ENCODE measurements around the gene ZNF365. TPM values are rescaled to one million over a fixed set of nuclear protein-coding genes. Genes with fewer than 3 reads are reported as not detected.

The ZNF365 gene
- total RNA-seq, 1 experiment from 2014 or later: 1.8 TPM

- ATAC-seq (no peak), DNase-seq (ENCODE audit: low read depth, low spot score) (no peak)
- ChIA-PET POLR2A (no interaction called here), CTCF (no interaction called here), RAD21 (ENCODE audit: low non-redundant PET in 1 of 2, low total read pairs in 2 of 2, uncharacterized antibody in 2 of 2, unreplicated experiment in 2 of 2) (no interaction called here)
- intact Hi-C loops (cut with micrococcal nuclease): no loop called here
- Histone ChIP-seq H2AFZ (ENCODE audit: low read depth, low read length, poor library complexity, severe bottlenecking) (no peak overlapping the region), H3K27me3 (ENCODE audit: insufficient read depth, low read length) (no peaks in the 10 kb centered on the region), H3K9ac (ENCODE audit: low read length) (no peak overlapping the region), H3K27ac (ENCODE audit: low read depth, low read length) (no peak overlapping the region), H4K20me1 (ENCODE audit: insufficient read depth) (no peaks in the 10 kb centered on the region), H3K4me3 (replicated peaks in 1 of 2; ENCODE audit: low read depth in 1 of 2, low read length in 2 of 2) (no peak overlapping the region), H3K79me2 (ENCODE audit: insufficient read depth, low read length) (no peaks in the 10 kb centered on the region), H3K9me2 (ENCODE audit: insufficient read depth) (no peaks in the 10 kb centered on the region), H3K4me1 (ENCODE audit: control insufficient read depth in 1 of 2, insufficient read depth in 2 of 2, low read length in 2 of 2) (no peaks in the 10 kb centered on the region), H3K9me3 (ENCODE audit: control insufficient read depth in 1 of 2, insufficient read depth in 1 of 2, low read depth in 1 of 2, low read length in 2 of 2) (peaks cover 4 to 11% of the 10 kb centered on the region in 2 experiments; a peak in 3 of 4 replicates), H3K4me2 (ENCODE audit: low read length) (no peak overlapping the region), H3K36me3 (ENCODE audit: control insufficient read depth in 1 of 2, insufficient read depth in 2 of 2, low read length in 2 of 2) (peaks cover 0 to 4% of the 10 kb centered on the region in 2 experiments; a peak in 1 of 4 replicates)
- no peak for TF ChIP-seq CBX3 (IDR thresholded peaks at IDR 0.05; ENCODE audit: low read depth)
- no peak for TF ChIP-seq SRF (IDR thresholded peaks at IDR 0.05; ENCODE audit: low read depth)
- no peak for TF ChIP-seq SP1 (IDR thresholded peaks at IDR 0.05; ENCODE audit: low read depth)
- TF ChIP-seq, protein P1, sequence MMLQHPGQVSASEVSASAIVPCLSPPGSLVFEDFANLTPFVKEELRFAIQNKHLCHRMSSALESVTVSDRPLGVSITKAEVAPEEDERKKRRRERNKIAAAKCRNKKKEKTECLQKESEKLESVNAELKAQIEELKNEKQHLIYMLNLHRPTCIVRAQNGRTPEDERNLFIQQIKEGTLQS (IDR thresholded peaks at IDR 0.05): no peak
- no peak for TF ChIP-seq EZH2 (IDR thresholded peaks at IDR 0.05)
- no peak for TF ChIP-seq CEBPB (IDR thresholded peaks at IDR 0.05; ENCODE audit: low read depth)
- no TSS peak for BruUV-seq (replicated peaks)
Observed at GRCh38 chr10:62343000-62343399, 31.2 kb upstream of the ZNF365 start.

DNA sequence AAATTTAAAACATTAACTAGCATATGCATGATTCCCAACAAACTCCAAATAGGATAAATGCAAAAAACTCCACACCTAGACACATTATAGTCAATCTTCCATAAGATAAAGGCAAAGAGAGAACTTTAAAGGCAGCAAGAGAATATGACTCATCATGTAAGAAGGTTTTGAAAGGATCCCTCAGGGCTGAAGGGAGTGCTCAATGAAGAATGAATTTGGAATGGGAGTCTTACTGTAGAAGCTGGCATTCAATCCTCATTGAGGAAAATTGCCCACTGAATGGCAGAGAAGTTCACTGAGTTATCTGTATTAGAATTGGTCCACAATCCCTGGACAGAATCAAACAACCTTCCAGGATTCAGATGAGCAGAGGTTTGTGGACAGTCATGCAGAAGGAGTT, 26.1 kb upstream of the ZNF365 start:
- Histone ChIP-seq H2AFZ (ENCODE audit: low read depth, low read length, poor library complexity, severe bottlenecking) (no peak overlapping the region), H3K79me2 (ENCODE audit: insufficient read depth, low read length) (no peaks in the 10 kb centered on the region), H3K4me2 (ENCODE audit: low read length) (no peak overlapping the region), H3K36me3 (ENCODE audit: control insufficient read depth in 1 of 2, insufficient read depth in 2 of 2, low read length in 2 of 2) (peaks cover 0 to 4% of the 10 kb centered on the region in 2 experiments; a peak in 1 of 4 replicates), H3K9me3 (ENCODE audit: control insufficient read depth in 1 of 2, insufficient read depth in 1 of 2, low read depth in 1 of 2, low read length in 2 of 2) (peaks cover 0 to 7% of the 10 kb centered on the region in 2 experiments; a peak in 3 of 4 replicates), H3K4me1 (ENCODE audit: control insufficient read depth in 1 of 2, insufficient read depth in 2 of 2, low read length in 2 of 2) (no peaks in the 10 kb centered on the region), H4K20me1 (ENCODE audit: insufficient read depth) (no peaks in the 10 kb centered on the region), H3K27me3 (ENCODE audit: insufficient read depth, low read length) (no peaks in the 10 kb centered on the region), H3K9me2 (ENCODE audit: insufficient read depth) (no peaks in the 10 kb centered on the region), H3K27ac (ENCODE audit: low read depth, low read length) (no peak overlapping the region), H3K4me3 (replicated peaks in 1 of 2; ENCODE audit: low read depth in 1 of 2, low read length in 2 of 2) (no peak overlapping the region), H3K9ac (ENCODE audit: low read length) (no peak overlapping the region)
- ChIA-PET RAD21 (ENCODE audit: low non-redundant PET in 1 of 2, low total read pairs in 2 of 2, uncharacterized antibody in 2 of 2, unreplicated experiment in 2 of 2) (no interaction called here), CTCF (no interaction called here), POLR2A (no interaction called here)
- ATAC-seq: no peak
- no peak for DNase-seq (ENCODE audit: low read depth, low spot score)
- no peak for TF ChIP-seq EZH2phosphoT487 (IDR thresholded peaks at IDR 0.05; ENCODE audit: borderline replicate concordance)
- no peak for TF ChIP-seq SRF (IDR thresholded peaks at IDR 0.05; ENCODE audit: low read depth)
- no peak for TF ChIP-seq EZH2 (IDR thresholded peaks at IDR 0.05)
- no peak for TF ChIP-seq POLR2AphosphoS5 (IDR thresholded peaks at IDR 0.05; ENCODE audit: low read depth, low read length)
- no peak for TF ChIP-seq ELF1 (IDR thresholded peaks at IDR 0.05; ENCODE audit: borderline replicate concordance, low read depth)
- no peak for TF ChIP-seq MAX (IDR thresholded peaks at IDR 0.05)
- no peak for TF ChIP-seq ZBTB33 (IDR thresholded peaks at IDR 0.05; ENCODE audit: extremely low read depth, insufficient replicate concordance, low read length)
- TF ChIP-seq POLR2A (IDR thresholded peaks at IDR 0.05; ENCODE audit: borderline replicate concordance, extremely low read depth, insufficient read depth, insufficient read length): no peak
- no peak for TF ChIP-seq TCF7L2 (IDR thresholded peaks at IDR 0.05; ENCODE audit: borderline replicate concordance, extremely low read depth, insufficient read depth, insufficient read length)
- TF ChIP-seq SP1 (IDR thresholded peaks at IDR 0.05; ENCODE audit: low read depth): no peak
- TF ChIP-seq RAD21 (IDR thresholded peaks at IDR 0.05; ENCODE audit: low read depth): no peak
- TF ChIP-seq, protein P2, sequence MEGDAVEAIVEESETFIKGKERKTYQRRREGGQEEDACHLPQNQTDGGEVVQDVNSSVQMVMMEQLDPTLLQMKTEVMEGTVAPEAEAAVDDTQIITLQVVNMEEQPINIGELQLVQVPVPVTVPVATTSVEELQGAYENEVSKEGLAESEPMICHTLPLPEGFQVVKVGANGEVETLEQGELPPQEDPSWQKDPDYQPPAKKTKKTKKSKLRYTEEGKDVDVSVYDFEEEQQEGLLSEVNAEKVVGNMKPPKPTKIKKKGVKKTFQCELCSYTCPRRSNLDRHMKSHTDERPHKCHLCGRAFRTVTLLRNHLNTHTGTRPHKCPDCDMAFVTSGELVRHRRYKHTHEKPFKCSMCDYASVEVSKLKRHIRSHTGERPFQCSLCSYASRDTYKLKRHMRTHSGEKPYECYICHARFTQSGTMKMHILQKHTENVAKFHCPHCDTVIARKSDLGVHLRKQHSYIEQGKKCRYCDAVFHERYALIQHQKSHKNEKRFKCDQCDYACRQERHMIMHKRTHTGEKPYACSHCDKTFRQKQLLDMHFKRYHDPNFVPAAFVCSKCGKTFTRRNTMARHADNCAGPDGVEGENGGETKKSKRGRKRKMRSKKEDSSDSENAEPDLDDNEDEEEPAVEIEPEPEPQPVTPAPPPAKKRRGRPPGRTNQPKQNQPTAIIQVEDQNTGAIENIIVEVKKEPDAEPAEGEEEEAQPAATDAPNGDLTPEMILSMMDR (IDR thresholded peaks at IDR 0.05 in 2 of 3, conservative IDR thresholded peaks at IDR 0.05 in 1 of 3; ENCODE audit: borderline replicate concordance in 1 of 3, insufficient read depth in 1 of 3, low read depth in 2 of 3, low read length in 2 of 3): no peak
- intact Hi-C loops (cut with micrococcal nuclease): no loop called here
- BruUV-seq (replicated peaks): no TSS peak

All from HCT116 (cell line).